GM12892 (cell line): ENCODE results near the gene TRMT1L.
A peak's percentile ranks its signal among the peaks of the same experiment; 100 is the strongest.

Source experiments
- DNase-seq: peaks from one replicate; pipeline ENCODE4 v3.0.0; 2011; ENCODE audit not compliant: insufficient read length
- FAIRE-seq: peaks from 2 replicates; lab custom pipeline; 2011; peaks lifted over from hg19 to GRCh38; lab: Jason Lieb, UNC
- POLR2A ChIP-seq: IDR thresholded peaks from 2 replicates; pipeline ENCODE4 v1.6.1; 2011; ENCODE audit warnings: low read depth, low read length, control low read depth
- POLR2AphosphoS5 ChIP-seq: IDR thresholded peaks from 2 replicates; pipeline ENCODE4 v1.6.1; 2011; ENCODE audit warnings: low read depth, low read length, control low read depth
- TAF1 ChIP-seq: IDR thresholded peaks from 2 replicates; pipeline ENCODE4 v1.6.1; 2011; ENCODE audit warnings: low read depth, mild to moderate bottlenecking, control low read depth, low read length, borderline replicate concordance

The TRMT1L gene

DNA sequence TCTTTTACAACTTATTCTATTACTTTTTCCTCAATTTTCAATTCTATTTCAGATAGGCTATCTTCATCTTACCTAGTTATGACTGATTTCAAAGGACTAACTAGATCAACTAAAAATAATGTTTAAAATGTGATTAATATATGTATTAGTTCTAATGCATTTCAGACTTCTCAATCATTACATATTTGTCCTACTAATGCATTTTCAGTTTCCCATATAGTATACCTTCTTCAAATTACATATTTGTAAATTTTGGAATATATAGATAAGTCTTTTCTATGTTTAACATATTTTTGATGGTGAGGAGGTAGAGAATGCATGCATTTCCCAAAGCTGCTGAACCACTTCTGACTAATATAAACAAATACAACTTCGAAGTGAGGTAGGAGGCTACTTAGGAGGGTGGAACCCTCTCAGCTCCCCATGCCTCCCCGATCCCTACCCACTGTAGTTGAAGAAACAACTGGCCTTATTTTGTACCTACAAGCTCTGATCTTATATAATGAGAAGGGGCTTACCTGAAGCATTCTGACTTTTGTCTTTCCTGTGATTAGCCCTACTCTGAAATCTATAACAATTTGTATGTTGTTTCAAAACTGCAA lies 1.7 kb downstream of the TRMT1L start:
- no peak for TF ChIP-seq TAF1
- TF ChIP-seq POLR2A = no peak
- no peak for TF ChIP-seq POLR2AphosphoS5
- no peak for DNase-seq
- no peak for FAIRE-seq

GRCh38 chr1:185152187-185152767 lies 4.5 kb downstream of the TRMT1L start:
- TF ChIP-seq POLR2A (no peak), POLR2AphosphoS5 (no peak), TAF1 (no peak)
- DNase-seq = no peak
- no peak for FAIRE-seq

- no peak for DNase-seq
- no peak for FAIRE-seq
- no peak for TF ChIP-seq POLR2AphosphoS5
- no peak for TF ChIP-seq TAF1
- no peak for TF ChIP-seq POLR2A
Observed at GRCh38 chr1:185151215-185151614, 5.5 kb downstream of the TRMT1L start.

DNA sequence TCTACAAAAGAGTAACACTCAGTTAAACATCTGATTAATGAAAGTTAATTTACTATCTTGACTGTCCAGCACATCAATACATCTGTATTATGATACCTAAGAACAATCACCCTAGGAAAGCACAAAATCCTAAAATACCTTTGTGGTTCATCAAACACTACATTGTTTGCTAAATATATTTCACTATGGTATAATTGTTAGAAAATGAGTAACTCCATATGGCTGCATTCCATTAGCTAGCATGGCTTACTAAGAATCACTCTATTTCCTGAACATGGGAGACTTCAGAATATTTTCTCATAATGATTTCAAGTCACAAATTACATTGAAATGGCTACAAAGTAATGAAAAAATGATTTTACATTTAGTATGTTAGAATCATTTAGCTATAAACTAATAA lies 12.5 kb downstream of the TRMT1L start:
- DNase-seq (no peak), FAIRE-seq (no peak)
- TF ChIP-seq POLR2A = no peak
- TF ChIP-seq POLR2AphosphoS5 = no peak
- no peak for TF ChIP-seq TAF1

DNA sequence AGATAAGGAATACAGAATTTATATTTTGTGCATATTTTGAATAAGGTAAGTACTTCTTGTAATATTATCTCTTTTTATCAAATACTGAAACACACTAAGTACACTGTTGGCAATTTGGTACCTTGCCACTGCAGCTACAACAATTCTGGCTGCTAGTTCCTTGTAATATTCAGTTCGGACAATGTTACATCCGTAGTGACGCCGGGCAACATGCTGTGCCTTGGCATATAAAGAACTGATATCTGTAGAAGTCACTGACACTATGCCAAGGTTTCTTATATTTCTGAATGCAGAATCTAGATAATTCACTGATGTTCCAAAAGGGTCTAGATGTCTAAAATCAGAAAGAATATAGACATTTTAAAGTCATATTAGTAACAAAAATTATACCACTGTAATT lies 17.5 kb downstream of the TRMT1L start:
- TF ChIP-seq TAF1 = no peak
- TF ChIP-seq POLR2AphosphoS5 = no peak
- no peak for TF ChIP-seq POLR2A
- FAIRE-seq (no peak), DNase-seq (no peak)

DNA sequence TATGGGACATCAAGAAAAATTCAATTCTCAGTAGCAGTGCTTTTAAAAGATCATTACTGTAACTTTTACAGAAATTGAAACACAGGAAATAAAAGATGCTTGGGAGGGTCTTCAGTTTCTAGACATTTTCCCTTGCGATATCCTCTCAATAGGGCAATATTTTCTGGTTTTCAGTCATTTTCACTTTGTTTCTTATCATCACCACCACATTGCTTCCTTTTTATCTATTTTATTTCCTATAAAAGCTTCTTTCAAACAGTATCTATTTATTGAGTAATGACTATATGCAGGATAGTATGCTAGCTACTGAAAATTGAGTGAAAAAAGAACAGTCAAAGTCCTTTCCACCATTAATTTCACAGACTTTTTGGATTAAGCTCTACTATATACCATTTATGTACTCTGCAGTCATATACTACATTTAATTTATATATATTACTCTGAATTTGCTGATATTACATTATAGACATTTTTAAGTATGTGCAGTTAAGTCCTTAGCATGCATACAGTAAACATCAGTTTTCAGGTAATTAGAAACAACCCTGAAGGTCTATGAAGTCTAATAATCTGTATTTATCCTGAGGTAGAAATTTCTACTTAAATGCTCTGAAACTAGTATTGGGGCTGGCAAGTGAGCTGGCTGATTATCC lies 18.7 kb downstream of the TRMT1L start:
- DNase-seq (no peak), FAIRE-seq (no peak)
- TF ChIP-seq TAF1 (no peak), POLR2AphosphoS5 (no peak)

- no peak for DNase-seq
- TF ChIP-seq TAF1 (no peak), POLR2AphosphoS5 (no peak), POLR2A (no peak)
- FAIRE-seq = no peak
Observed at GRCh38 chr1:185132534-185132933, 24.2 kb downstream of the TRMT1L start.

GRCh38 chr1:185129708-185130107 lies 27.0 kb downstream of the TRMT1L start:
- TF ChIP-seq POLR2A (no peak), TAF1 (no peak), POLR2AphosphoS5 (no peak)
- DNase-seq = no peak
- peak; percentile 42 for FAIRE-seq

DNA sequence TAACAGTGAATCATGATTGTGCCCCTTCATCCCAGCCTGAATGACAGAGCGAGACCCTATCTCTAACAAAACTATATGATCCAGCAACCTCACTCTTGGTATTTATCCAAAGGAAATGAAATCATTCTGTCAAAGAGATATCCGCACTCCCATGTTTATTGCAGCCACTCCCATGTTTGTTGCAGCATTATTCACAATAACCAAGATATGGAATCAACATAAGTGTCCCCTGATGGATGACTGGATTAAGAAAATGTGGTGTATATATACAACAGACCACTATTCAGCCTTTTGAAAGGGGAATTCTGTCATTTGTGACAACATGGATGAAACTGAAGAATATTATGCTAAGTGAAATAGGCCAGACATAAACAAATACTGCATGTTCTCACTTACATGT lies 44.4 kb downstream of the TRMT1L start:
- DNase-seq (no peak), FAIRE-seq (peak; percentile 30)
- TF ChIP-seq POLR2A (no peak), POLR2AphosphoS5 (no peak), TAF1 (no peak)

DNA sequence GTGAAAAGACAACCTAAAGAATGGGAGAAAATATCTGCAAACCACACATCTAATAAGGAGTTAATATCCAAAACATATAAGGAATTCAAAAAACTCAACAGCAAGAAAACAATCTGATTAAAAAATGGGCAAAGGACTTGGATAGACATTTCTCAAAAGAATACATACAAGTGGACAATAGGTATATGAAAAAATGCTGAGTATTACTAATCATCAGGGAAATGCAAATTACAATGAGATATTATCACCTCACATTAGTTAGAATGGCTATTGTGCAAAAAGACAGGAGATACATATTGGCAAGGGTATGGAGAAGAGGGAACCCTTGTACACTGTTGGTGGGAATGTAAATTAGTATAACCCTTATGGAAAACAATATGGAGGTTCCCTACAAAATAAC lies 44.9 kb downstream of the TRMT1L start:
- no peak for DNase-seq
- no peak for FAIRE-seq
- TF ChIP-seq POLR2AphosphoS5 (no peak), POLR2A (no peak), TAF1 (no peak)

DNA sequence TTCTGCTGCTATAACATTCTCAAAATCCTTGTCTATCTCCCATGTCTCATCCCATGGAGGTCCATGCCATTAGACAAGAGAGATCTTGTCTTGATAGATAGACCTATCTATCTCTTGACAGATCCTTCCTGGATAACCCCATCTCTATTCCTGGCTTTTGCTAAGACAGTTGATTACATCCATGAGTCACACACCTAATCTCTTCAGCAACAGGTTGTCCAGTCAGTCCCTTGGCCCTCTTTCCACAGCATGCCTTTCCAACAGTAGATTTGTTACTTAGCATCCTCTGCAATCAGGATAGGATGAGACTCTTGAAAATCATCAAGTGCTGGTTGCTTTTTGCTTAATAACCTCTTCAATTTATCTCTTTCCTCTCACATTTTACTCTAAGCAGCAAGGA lies 46.6 kb downstream of the TRMT1L start:
- no peak for TF ChIP-seq TAF1
- no peak for TF ChIP-seq POLR2A
- no peak for TF ChIP-seq POLR2AphosphoS5
- no peak for FAIRE-seq
- DNase-seq = no peak

DNA sequence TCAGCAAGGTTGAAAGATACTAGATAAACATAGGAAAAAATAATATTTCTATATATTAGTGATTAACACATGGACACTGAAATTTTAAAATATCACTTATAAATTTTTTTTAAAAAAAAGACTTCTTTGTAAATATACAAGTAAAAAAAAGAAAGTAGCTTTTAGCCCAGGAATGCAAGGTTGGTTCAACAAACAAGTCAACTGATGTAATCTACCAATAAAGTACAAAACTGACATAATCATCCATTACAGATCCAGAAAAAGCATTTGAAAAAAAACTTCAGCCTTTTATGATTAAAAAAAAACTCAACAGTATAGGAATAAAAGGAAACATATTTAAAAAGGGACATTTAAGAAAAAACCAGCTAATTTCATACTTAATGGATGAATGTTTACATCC lies 48.4 kb downstream of the TRMT1L start:
- TF ChIP-seq POLR2A (no peak), TAF1 (no peak)
- DNase-seq (no peak), FAIRE-seq (no peak)

GRCh38 chr1:185105121-185105520 lies 51.6 kb downstream of the TRMT1L start:
- TF ChIP-seq POLR2AphosphoS5 (no peak), TAF1 (no peak), POLR2A (no peak)
- DNase-seq (no peak), FAIRE-seq (no peak)
